WERI-Rb-1 (cell line): ENCODE data around the gene CTU2.
A peak's percentile ranks its signal among the peaks of the same experiment; 100 is the strongest.

Experiments used
- DNase-seq: peaks from one replicate; pipeline ENCODE4 v3.0.0-alpha.2; 2020
- H3K27ac ChIP-seq: fragments of 250-450 bp; sonication (Bioruptor Pico); 2 replicates; pipeline ENCODE4 v1.5.1; 2020; ENCODE audit warnings: mild to moderate bottlenecking, moderate library complexity
- H3K27me3 ChIP-seq: fragments of 250-450 bp; sonication (Bioruptor Pico); 2 replicates; pipeline ENCODE4 v1.5.1; 2021; ENCODE audit warnings: mild to moderate bottlenecking, low read depth, moderate library complexity; ENCODE audit not compliant: insufficient read depth, severe bottlenecking
- H3K36me3 ChIP-seq: fragments of 250-450 bp; sonication (Bioruptor Pico); 2 replicates; pipeline ENCODE4 v1.5.1; 2020; ENCODE audit warnings: mild to moderate bottlenecking, moderate library complexity
- H3K4me3 ChIP-seq: 2 replicates; pipeline ENCODE4 v1.5.1; 2011; ENCODE audit warnings: low read depth, mild to moderate bottlenecking, control low read depth, low read length
- H3K9me3 ChIP-seq: fragments of 250-450 bp; sonication (Bioruptor Pico); 2 replicates; pipeline ENCODE4 v1.5.1; 2021; ENCODE audit warnings: mild to moderate bottlenecking, moderate library complexity; ENCODE audit not compliant: severe bottlenecking
- CTCF ChIP-seq: IDR thresholded peaks from 2 replicates; pipeline ENCODE4 v1.5.1; 2011; ENCODE audit warnings: low read depth, mild to moderate bottlenecking, control low read depth, inconsistent platforms, low read length

Gene CTU2

GRCh38 chr16:88669980-88670379 is 36.3 kb upstream of the CTU2 start:
- Histone ChIP-seq H3K4me3 (no peak overlapping the region), H3K27ac (no peak overlapping the region), H3K9me3 (no peaks in the 10 kb centered on the region), H3K27me3 (no peaks in the 10 kb centered on the region), H3K36me3 (no peaks in the 10 kb centered on the region)
- no peak for TF ChIP-seq CTCF
- DNase-seq, result no peak

GRCh38 chr16:88671806-88672205 is 34.5 kb upstream of the CTU2 start:
- no peak overlapping the region for H3K4me3 ChIP-seq
- no peaks in the 10 kb centered on the region for H3K9me3 ChIP-seq
- H3K27ac ChIP-seq, result no peak overlapping the region
- H3K36me3 ChIP-seq, result no peaks in the 10 kb centered on the region
- H3K27me3 ChIP-seq, result no peaks in the 10 kb centered on the region
- no peak for TF ChIP-seq CTCF
- DNase-seq, result no peak

GRCh38 chr16:88672776-88673175 is 33.5 kb upstream of the CTU2 start:
- TF ChIP-seq CTCF, result peak; percentile 72
- Histone ChIP-seq H3K36me3 (no peaks in the 10 kb centered on the region), H3K4me3 (no peak overlapping the region), H3K27me3 (no peaks in the 10 kb centered on the region), H3K27ac (no peak overlapping the region), H3K9me3 (no peaks in the 10 kb centered on the region)
- DNase-seq, result peak; percentile 40

GRCh38 chr16:88673716-88674379 is 32.5 kb upstream of the CTU2 start:
- no peak for TF ChIP-seq CTCF
- no peak for DNase-seq
- Histone ChIP-seq H3K36me3 (no peaks in the 10 kb centered on the region), H3K27me3 (no peaks in the 10 kb centered on the region), H3K9me3 (no peaks in the 10 kb centered on the region), H3K27ac (no peak overlapping the region), H3K4me3 (no peak overlapping the region)

GRCh38 chr16:88676502-88677242 is 29.6 kb upstream of the CTU2 start:
- H3K4me3 ChIP-seq, result no peak overlapping the region

More at GRCh38 chr16:88676502-88677242, 29.6 kb upstream of the CTU2 start:
- H3K27me3 ChIP-seq, result no peaks in the 10 kb centered on the region
- no peak overlapping the region for H3K27ac ChIP-seq
- no peaks in the 10 kb centered on the region for H3K9me3 ChIP-seq
- DNase-seq, result no peak
- TF ChIP-seq CTCF, result no peak
- no peaks in the 10 kb centered on the region for H3K36me3 ChIP-seq
